Peyer's patch (tissue), 4 donors: ENCODE data around the gene ZNF621. TPM values are rescaled to one million over a fixed set of nuclear protein-coding genes. Genes with fewer than 3 reads are reported as not detected.
A peak's percentile ranks its signal among the peaks of the same experiment; 100 is the strongest.

Source experiments
- DNase-seq, 3 donors: peaks; one replicate each; pipeline ENCODE4 v3.0.0-alpha.2; 2017 to 2019
- H3K27ac ChIP-seq, 4 donors: fragments of 200-600 bp; sonication (generic); one replicate each; pipeline ENCODE4 v1.5.1; 2016 to 2019
- H3K27me3 ChIP-seq, 2 donors: fragments of 200-600 bp; sonication (generic); one replicate each; pipeline ENCODE4 v1.5.1; 2019
- H3K36me3 ChIP-seq, 3 donors: fragments of 200-600 bp; sonication (generic); one replicate each; pipeline ENCODE4 v1.5.1; 2016 to 2019
- H3K4me1 ChIP-seq, 4 donors: fragments of 200-600 bp; sonication (generic); one replicate each; pipeline ENCODE4 v1.5.1; 2016 to 2019
- H3K4me3 ChIP-seq, 4 donors: fragments of 200-600 bp; sonication (generic); 1 replicate in 3 of 4; 2 replicates in 1 of 4; pipeline ENCODE4 v1.5.1; 2016 to 2019; ENCODE audit warnings: mild to moderate bottlenecking in 1 of 4
- H3K9me3 ChIP-seq, 4 donors: fragments of 200-600 bp; sonication (generic); one replicate each; pipeline ENCODE4 v1.5.1; 2016 to 2019; ENCODE audit warnings: mild to moderate bottlenecking in 1 of 4
- POLR2A ChIP-seq, 2 donors: fragments of 450-650 bp; IDR thresholded peaks; one replicate each; pipeline ENCODE4 v1.5.1; 2017; ENCODE audit warnings: antibody characterized with exemption in 2 of 2, mild to moderate bottlenecking in 2 of 2, moderate library complexity in 2 of 2
- total RNA-seq, 4 donors: library from RNA; depleted of rRNA; stranded (reverse); fragments of >200 nt; gene quantifications; one replicate each; pipeline ENCODE4 v1.1.0, GENCODE V29; 2016
- TF ChIP-seq, protein P1 (sequence below), 6 experiments: fragments of 450-650 bp in 4 of 6; fragments of 200-600 bp in 2 of 6; sonication (generic) in 1 of 6; IDR thresholded peaks; one replicate each; pipeline ENCODE4 v1.5.1; 2017 to 2019; ENCODE audit warnings: antibody characterized with exemption in 6 of 6, mild to moderate bottlenecking in 3 of 6, moderate library complexity in 1 of 6

ZNF621 gene
- total RNA-seq, 4 donors from 2014 or later, result 13.3 to 50.3 (median 30.3) TPM

GRCh38 chr3:40582401-40583027 is 57.8 kb downstream of the ZNF621 start:
- no peak for DNase-seq

DNA sequence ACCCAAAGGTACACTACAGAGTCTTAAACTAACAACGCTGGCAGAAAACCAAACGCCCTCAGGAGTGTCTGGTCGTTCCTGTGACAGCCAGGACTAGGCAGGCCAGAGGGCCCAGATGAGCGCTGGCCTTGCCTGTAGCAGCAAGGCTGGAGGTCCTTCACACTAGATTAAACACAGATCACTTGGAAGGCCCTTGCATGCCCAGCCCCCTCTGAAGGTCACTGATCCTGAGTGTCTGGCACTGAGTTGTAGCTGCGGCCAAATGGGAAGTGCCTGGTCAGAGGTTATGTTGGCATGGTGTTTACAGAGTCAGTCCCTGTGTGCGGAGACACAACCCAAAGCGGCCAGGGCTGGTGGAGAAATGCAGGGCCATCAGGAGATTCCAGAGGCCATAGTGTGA is 58.9 kb downstream of the ZNF621 start:
- no peak overlapping the region for H3K4me3 ChIP-seq
- no peak for DNase-seq
- H3K4me1 ChIP-seq, result no peaks in the 10 kb centered on the region
- H3K9me3 ChIP-seq, result no peaks in the 10 kb centered on the region
- H3K27me3 ChIP-seq, result no peaks in the 10 kb centered on the region
- H3K27ac ChIP-seq, result no peak overlapping the region
- no peaks in the 10 kb centered on the region for H3K36me3 ChIP-seq
- TF ChIP-seq, protein P1, sequence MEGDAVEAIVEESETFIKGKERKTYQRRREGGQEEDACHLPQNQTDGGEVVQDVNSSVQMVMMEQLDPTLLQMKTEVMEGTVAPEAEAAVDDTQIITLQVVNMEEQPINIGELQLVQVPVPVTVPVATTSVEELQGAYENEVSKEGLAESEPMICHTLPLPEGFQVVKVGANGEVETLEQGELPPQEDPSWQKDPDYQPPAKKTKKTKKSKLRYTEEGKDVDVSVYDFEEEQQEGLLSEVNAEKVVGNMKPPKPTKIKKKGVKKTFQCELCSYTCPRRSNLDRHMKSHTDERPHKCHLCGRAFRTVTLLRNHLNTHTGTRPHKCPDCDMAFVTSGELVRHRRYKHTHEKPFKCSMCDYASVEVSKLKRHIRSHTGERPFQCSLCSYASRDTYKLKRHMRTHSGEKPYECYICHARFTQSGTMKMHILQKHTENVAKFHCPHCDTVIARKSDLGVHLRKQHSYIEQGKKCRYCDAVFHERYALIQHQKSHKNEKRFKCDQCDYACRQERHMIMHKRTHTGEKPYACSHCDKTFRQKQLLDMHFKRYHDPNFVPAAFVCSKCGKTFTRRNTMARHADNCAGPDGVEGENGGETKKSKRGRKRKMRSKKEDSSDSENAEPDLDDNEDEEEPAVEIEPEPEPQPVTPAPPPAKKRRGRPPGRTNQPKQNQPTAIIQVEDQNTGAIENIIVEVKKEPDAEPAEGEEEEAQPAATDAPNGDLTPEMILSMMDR (IDR thresholded peaks at IDR 0.05), result no peak
- no peak for TF ChIP-seq POLR2A (IDR thresholded peaks at IDR 0.05)

More at GRCh38 chr3:40582401-40583027, 57.8 kb downstream of the ZNF621 start:
- Histone ChIP-seq H3K9me3 (no peaks in the 10 kb centered on the region), H3K27me3 (no peaks in the 10 kb centered on the region), H3K27ac (no peak overlapping the region), H3K4me1 (no peaks in the 10 kb centered on the region), H3K4me3 (no peak overlapping the region), H3K36me3 (no peaks in the 10 kb centered on the region)
- TF ChIP-seq, protein P1 (IDR thresholded peaks at IDR 0.05), result no peak
- no peak for TF ChIP-seq POLR2A (IDR thresholded peaks at IDR 0.05)

DNA sequence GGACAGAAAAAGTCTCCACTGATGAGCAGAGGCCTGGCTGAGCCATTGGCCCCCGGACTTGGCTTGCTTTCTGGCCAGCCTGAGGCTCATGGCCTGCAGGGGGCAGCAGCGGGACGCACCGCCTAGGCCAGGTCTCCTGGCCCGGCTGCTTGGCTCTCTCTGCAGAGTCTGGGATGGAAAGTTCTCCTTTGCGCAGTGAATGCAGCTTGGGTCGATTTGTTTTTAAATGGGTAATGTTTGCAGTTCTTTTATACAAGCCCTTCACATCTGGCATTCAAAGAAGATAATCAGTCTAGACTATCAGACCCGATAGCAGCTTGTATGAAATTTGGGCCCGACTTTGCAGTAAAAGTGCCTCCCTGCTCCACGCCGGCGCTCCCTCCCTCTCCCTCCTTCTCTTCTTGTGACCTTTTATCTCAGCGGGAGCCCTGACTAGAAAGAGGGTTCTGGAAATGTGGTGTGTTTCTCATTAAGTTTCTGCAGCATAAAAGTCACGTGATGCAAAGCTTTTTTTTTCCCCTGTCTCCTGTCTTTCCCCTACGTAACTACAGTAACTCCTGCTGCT is 59.9 kb downstream of the ZNF621 start:
- Histone ChIP-seq H3K4me1 (no peaks in the 10 kb centered on the region), H3K27me3 (no peaks in the 10 kb centered on the region), H3K27ac (no peak overlapping the region), H3K36me3 (no peaks in the 10 kb centered on the region), H3K4me3 (no peak overlapping the region), H3K9me3 (no peaks in the 10 kb centered on the region)
- TF ChIP-seq, protein P1 (IDR thresholded peaks at IDR 0.05), result peak; percentile 76 to 91 (median 87)
- no peak for TF ChIP-seq POLR2A (IDR thresholded peaks at IDR 0.05)
- peak; percentile 75 to 92 (median 88) for DNase-seq

DNA sequence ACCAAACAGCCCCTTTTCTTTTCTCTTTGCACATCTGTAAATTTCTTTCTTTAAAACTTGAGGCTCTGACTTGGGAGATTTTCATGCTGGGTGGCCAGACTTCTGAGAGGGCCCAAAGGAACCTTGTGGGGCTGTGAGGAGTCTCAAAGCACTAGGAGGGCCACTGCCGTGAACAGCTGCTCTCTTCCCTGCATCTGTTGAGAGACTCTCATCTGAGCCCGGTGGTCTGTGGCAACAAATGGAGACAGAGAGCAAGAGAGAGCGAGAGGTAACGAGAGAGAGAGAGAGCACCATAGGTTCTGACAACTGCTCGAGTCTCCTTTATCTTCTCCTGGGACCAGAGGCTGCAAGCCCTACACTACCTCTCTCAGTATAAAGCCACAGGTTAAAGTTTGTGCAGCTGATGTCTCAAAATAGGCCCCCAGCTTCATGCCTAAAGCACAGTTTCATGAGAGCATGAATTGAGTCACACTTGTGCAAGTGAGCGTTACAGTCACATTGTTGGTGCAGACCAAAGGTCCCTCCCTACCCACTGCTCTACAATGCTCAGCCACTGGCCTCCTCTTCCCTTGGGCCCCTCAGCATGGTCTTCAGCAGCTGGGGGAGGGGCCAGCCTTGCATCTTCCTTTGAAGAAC is 60.7 kb downstream of the ZNF621 start:
- Histone ChIP-seq H3K4me3 (no peak overlapping the region), H3K36me3 (no peaks in the 10 kb centered on the region), H3K4me1 (no peaks in the 10 kb centered on the region), H3K27me3 (no peaks in the 10 kb centered on the region), H3K9me3 (no peaks in the 10 kb centered on the region), H3K27ac (no peak overlapping the region)
- DNase-seq, result no peak
- no peak for TF ChIP-seq POLR2A (IDR thresholded peaks at IDR 0.05)
- TF ChIP-seq, protein P1 (IDR thresholded peaks at IDR 0.05), result no peak

GRCh38 chr3:40586901-40587300 is 62.1 kb downstream of the ZNF621 start:
- Histone ChIP-seq H3K27me3 (no peaks in the 10 kb centered on the region), H3K4me1 (no peaks in the 10 kb centered on the region), H3K9me3 (no peaks in the 10 kb centered on the region)

More at GRCh38 chr3:40586901-40587300, 62.1 kb downstream of the ZNF621 start:
- no peak for DNase-seq
- Histone ChIP-seq H3K4me3 (no peak overlapping the region), H3K27ac (no peak overlapping the region), H3K36me3 (no peaks in the 10 kb centered on the region)
- TF ChIP-seq, protein P1 (IDR thresholded peaks at IDR 0.05), result no peak
- no peak for TF ChIP-seq POLR2A (IDR thresholded peaks at IDR 0.05)
